ENCODE measurements around the gene AATF. TPM values are rescaled to one million over a fixed set of nuclear protein-coding genes. Genes with fewer than 3 reads are reported as not detected.

AATF gene
- total RNA-seq, 1 experiment from 2014 or later, result 186 TPM

- intact Hi-C loops (cut with micrococcal nuclease; ENCODE audit: unreplicated experiment), result no loop called here
- Mint-ChIP-seq H3K27ac (ENCODE audit: unreplicated experiment) (no peak overlapping the region), H3K4me1 (ENCODE audit: low read depth, unreplicated experiment) (no peaks in the 10 kb centered on the region), H3K27me3 (ENCODE audit: unreplicated experiment) (peaks cover 34% of the 10 kb centered on the region), H3K9me3 (ENCODE audit: low read depth, unreplicated experiment) (no peaks in the 10 kb centered on the region), H3K4me3 (ENCODE audit: low read depth, unreplicated experiment) (no peak overlapping the region), H3K36me3 (ENCODE audit: insufficient read depth, unreplicated experiment) (no peaks in the 10 kb centered on the region)
- DNase-seq, result peak; percentile 55
- CTCF ChIA-PET, result interaction anchor here (1.3 to 1.8 kb wide), 2 partner anchors 20 to 23 kb away, joined by 5 to 6 read pairs; no protein-coding TSS in a partner anchor
- no peak for TF ChIP-seq CTCF (IDR thresholded peaks at IDR 0.05; ENCODE audit: unreplicated experiment)
- BruUV-seq (replicated peaks), result no TSS peak
Observed at GRCh38 chr17:36901506-36901905, 47.2 kb upstream of the AATF start.

- intact Hi-C loops (cut with micrococcal nuclease; ENCODE audit: unreplicated experiment), result no loop called here
- no peaks in the 10 kb centered on the region for H3K4me1 Mint-ChIP-seq (ENCODE audit: low read depth, unreplicated experiment)
- no peak overlapping the region for H3K27ac Mint-ChIP-seq (ENCODE audit: unreplicated experiment)
- no TSS peak for BruUV-seq (replicated peaks)
- CTCF ChIA-PET, result interaction anchor here (0.6 to 1.4 kb wide), 3 partner anchors 16 to 97 kb away, joined by 3 to 10 read pairs (median 3); no protein-coding TSS in a partner anchor
- no peaks in the 10 kb centered on the region for H3K9me3 Mint-ChIP-seq (ENCODE audit: low read depth, unreplicated experiment)
- no peak for TF ChIP-seq CTCF (IDR thresholded peaks at IDR 0.05; ENCODE audit: unreplicated experiment)
- H3K36me3 Mint-ChIP-seq (ENCODE audit: insufficient read depth, unreplicated experiment), result no peaks in the 10 kb centered on the region
- H3K4me3 Mint-ChIP-seq (ENCODE audit: low read depth, unreplicated experiment), result no peak overlapping the region
- H3K27me3 Mint-ChIP-seq (ENCODE audit: unreplicated experiment), result peaks cover 64% of the 10 kb centered on the region
- no peak for DNase-seq
Observed at GRCh38 chr17:36907407-36907806, 41.3 kb upstream of the AATF start.

- no peaks in the 10 kb centered on the region for H3K4me1 Mint-ChIP-seq (ENCODE audit: low read depth, unreplicated experiment)
- H3K4me3 Mint-ChIP-seq (ENCODE audit: low read depth, unreplicated experiment), result no peak overlapping the region
- BruUV-seq (replicated peaks), result no TSS peak
- CTCF ChIA-PET, result interaction anchor here (1.1 kb wide), 1 partner anchor 11 kb away, joined by 3 read pairs; no protein-coding TSS in a partner anchor
- no peak for TF ChIP-seq CTCF (IDR thresholded peaks at IDR 0.05; ENCODE audit: unreplicated experiment)
- H3K9me3 Mint-ChIP-seq (ENCODE audit: low read depth, unreplicated experiment), result no peaks in the 10 kb centered on the region
- H3K27me3 Mint-ChIP-seq (ENCODE audit: unreplicated experiment), result peaks cover 68% of the 10 kb centered on the region
- H3K27ac Mint-ChIP-seq (ENCODE audit: unreplicated experiment), result no peak overlapping the region
- intact Hi-C loops (cut with micrococcal nuclease; ENCODE audit: unreplicated experiment), result no loop called here
- DNase-seq, result no peak
- H3K36me3 Mint-ChIP-seq (ENCODE audit: insufficient read depth, unreplicated experiment), result no peaks in the 10 kb centered on the region
Observed at GRCh38 chr17:36910513-36910912, 38.2 kb upstream of the AATF start.

- intact Hi-C loops (cut with micrococcal nuclease; ENCODE audit: unreplicated experiment), result no loop called here
- CTCF ChIA-PET, result interaction anchor here (0.9 to 1.1 kb wide), 3 partner anchors 10 to 119 kb away, joined by 3 to 5 read pairs (median 3); no protein-coding TSS in a partner anchor
- no peaks in the 10 kb centered on the region for H3K4me1 Mint-ChIP-seq (ENCODE audit: low read depth, unreplicated experiment)
- no peak overlapping the region for H3K4me3 Mint-ChIP-seq (ENCODE audit: low read depth, unreplicated experiment)
- H3K27me3 Mint-ChIP-seq (ENCODE audit: unreplicated experiment), result peaks cover 66% of the 10 kb centered on the region
- no peaks in the 10 kb centered on the region for H3K9me3 Mint-ChIP-seq (ENCODE audit: low read depth, unreplicated experiment)
- H3K36me3 Mint-ChIP-seq (ENCODE audit: insufficient read depth, unreplicated experiment), result no peaks in the 10 kb centered on the region
- no TSS peak for BruUV-seq (replicated peaks)
- no peak for DNase-seq
- no peak for TF ChIP-seq CTCF (IDR thresholded peaks at IDR 0.05; ENCODE audit: unreplicated experiment)
- H3K27ac Mint-ChIP-seq (ENCODE audit: unreplicated experiment), result no peak overlapping the region
Observed at GRCh38 chr17:36911001-36911400, 37.8 kb upstream of the AATF start.

Data from Calu3 (cell line).